SU-DHL-6 (cell line): ENCODE measurements around the gene ADAM21.

Experiments
- EZH2phosphoT487 ChIP-seq: fragments of 200-600 bp; sonication (generic), shearing (Covaris generic); conservative IDR thresholded peaks from 2 replicates; pipeline ENCODE4 v1.6.1; 2018; ENCODE audit warnings: mild to moderate bottlenecking, antibody characterized with exemption, low read length, moderate library complexity, mixed read lengths
- TF ChIP-seq, protein P1 (sequence below): fragments of 200-600 bp; sonication (generic); IDR thresholded peaks from one replicate; pipeline ENCODE4 v1.5.1; 2017; ENCODE audit warnings: antibody characterized with exemption, mild to moderate bottlenecking, low read length, moderate library complexity; ENCODE audit not compliant: insufficient read depth, poor library complexity, severe bottlenecking

DNA sequence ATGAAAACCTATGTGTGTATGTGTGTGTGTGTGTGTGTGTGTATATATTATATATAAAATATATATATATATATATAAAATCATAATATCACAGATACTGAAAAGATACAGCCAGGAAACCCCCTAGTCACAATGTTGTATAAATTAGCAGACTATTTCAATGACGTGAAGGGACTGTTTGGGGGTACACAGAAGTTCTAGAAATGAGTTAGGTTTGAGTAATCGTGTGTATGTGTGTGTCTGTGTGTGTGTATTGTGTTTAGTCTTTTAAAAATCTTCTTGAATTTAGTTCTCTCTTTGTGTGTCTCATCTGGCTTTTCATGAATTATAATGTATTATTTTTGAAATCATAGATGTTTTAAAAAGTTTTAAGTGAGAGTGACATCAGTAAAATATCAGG is 21.9 kb downstream of the ADAM21 start:
- TF ChIP-seq, protein P1, sequence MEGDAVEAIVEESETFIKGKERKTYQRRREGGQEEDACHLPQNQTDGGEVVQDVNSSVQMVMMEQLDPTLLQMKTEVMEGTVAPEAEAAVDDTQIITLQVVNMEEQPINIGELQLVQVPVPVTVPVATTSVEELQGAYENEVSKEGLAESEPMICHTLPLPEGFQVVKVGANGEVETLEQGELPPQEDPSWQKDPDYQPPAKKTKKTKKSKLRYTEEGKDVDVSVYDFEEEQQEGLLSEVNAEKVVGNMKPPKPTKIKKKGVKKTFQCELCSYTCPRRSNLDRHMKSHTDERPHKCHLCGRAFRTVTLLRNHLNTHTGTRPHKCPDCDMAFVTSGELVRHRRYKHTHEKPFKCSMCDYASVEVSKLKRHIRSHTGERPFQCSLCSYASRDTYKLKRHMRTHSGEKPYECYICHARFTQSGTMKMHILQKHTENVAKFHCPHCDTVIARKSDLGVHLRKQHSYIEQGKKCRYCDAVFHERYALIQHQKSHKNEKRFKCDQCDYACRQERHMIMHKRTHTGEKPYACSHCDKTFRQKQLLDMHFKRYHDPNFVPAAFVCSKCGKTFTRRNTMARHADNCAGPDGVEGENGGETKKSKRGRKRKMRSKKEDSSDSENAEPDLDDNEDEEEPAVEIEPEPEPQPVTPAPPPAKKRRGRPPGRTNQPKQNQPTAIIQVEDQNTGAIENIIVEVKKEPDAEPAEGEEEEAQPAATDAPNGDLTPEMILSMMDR = no peak
- no peak for TF ChIP-seq EZH2phosphoT487
